PC-3 (cell line): ENCODE data around the gene RSL1D1.

Experiments
- CTCF ChIP-seq: fragments of 300-600 bp; sonication (generic); conservative IDR thresholded peaks from 2 replicates; pipeline ENCODE4 v1.5.1; 2017; ENCODE audit warnings: antibody characterized with exemption, low read depth, mild to moderate bottlenecking, low read length
- EZH2 ChIP-seq: fragments of 300-600 bp; sonication (generic); IDR thresholded peaks from one replicate; pipeline ENCODE4 v1.6.1; 2017; ENCODE audit warnings: antibody characterized with exemption, mild to moderate bottlenecking, low read length; ENCODE audit not compliant: unreplicated experiment
- EZH2phosphoT487 ChIP-seq: fragments of 300-600 bp; sonication (generic); IDR thresholded peaks from 2 replicates; pipeline ENCODE4 v1.6.1; 2018; ENCODE audit warnings: mild to moderate bottlenecking, antibody characterized with exemption, low read length, borderline replicate concordance

GRCh38 chr16:11843861-11844260 is 7.5 kb downstream of the RSL1D1 start:
- TF ChIP-seq CTCF (no peak), EZH2 (no peak), EZH2phosphoT487 (no peak)
